Natural killer cell (primary cell): ENCODE measurements around the gene GSN. TPM values are rescaled to one million over a fixed set of nuclear protein-coding genes. Genes with fewer than 3 reads are reported as not detected.

ENCODE experiments used
- ATAC-seq, 3 donors: fragments of 150-1000 bp in 2 of 3; fragments of 200-7000 bp in 1 of 3; cut with Tn5 transposase; 1 replicate in 1 of 3; 2 replicates in 2 of 3; pipeline ENCODE4 v1.10.0; 2021; ENCODE audit warnings: mild to moderate bottlenecking in 2 of 3, moderate library complexity in 2 of 3
- DNase-seq, 2 donors: peaks; one replicate each; pipeline versions ENCODE4 v3.0.0 to v3.0.0-alpha.2; 2013 to 2021; ENCODE audit warnings: mixed read lengths in 1 of 2
- H3K27ac ChIP-seq: one replicate; pipeline ENCODE4 v1.5.1; 2013; ENCODE audit warnings: mild to moderate bottlenecking, low read length
- H3K27me3 ChIP-seq: one replicate; pipeline ENCODE4 v1.6.1; 2013; ENCODE audit warnings: low read length; ENCODE audit not compliant: control insufficient read depth, insufficient read depth
- H3K36me3 ChIP-seq: one replicate; pipeline ENCODE4 v1.6.1; 2013; ENCODE audit warnings: low read length; ENCODE audit not compliant: control insufficient read depth, insufficient read depth
- H3K4me1 ChIP-seq: one replicate; pipeline ENCODE4 v1.6.1; 2013; ENCODE audit warnings: low read length; ENCODE audit not compliant: control insufficient read depth, insufficient read depth
- H3K4me3 ChIP-seq: one replicate; pipeline ENCODE4 v1.5.1; 2013; ENCODE audit warnings: low read length
- H3K9me3 ChIP-seq: one replicate; pipeline ENCODE4 v1.6.1; 2013; ENCODE audit warnings: low read length; ENCODE audit not compliant: control insufficient read depth, insufficient read depth
- H3K27ac Mint-ChIP-seq, 2 donors: one replicate each; pipeline ENCODE4 v1.8.0; 2022; ENCODE audit warnings: mild to moderate bottlenecking in 2 of 2, mixed read lengths in 2 of 2, moderate library complexity in 1 of 2
- H3K27me3 Mint-ChIP-seq, 2 donors: one replicate each; pipeline ENCODE4 v1.8.0; 2022; ENCODE audit warnings: low read depth in 2 of 2, mixed read lengths in 2 of 2
- H3K36me3 Mint-ChIP-seq: one replicate; pipeline ENCODE4 v1.8.0; 2022; ENCODE audit warnings: mixed read lengths
- H3K4me1 Mint-ChIP-seq, 2 donors: one replicate each; pipeline ENCODE4 v1.8.0; 2022; ENCODE audit warnings: mixed read lengths in 2 of 2
- H3K4me3 Mint-ChIP-seq: one replicate; pipeline ENCODE4 v1.8.0; 2022; ENCODE audit warnings: mild to moderate bottlenecking, moderate library complexity, mixed read lengths
- H3K9me3 Mint-ChIP-seq, 2 donors: one replicate each; pipeline ENCODE4 v1.8.0; 2022; ENCODE audit warnings: mixed read lengths in 2 of 2
- WGBS: methylation state at CpG from one replicate; pipeline ENCODE4 v1.1.7; 2013; ENCODE audit warnings: missing lambda C conversion rate; ENCODE audit not compliant: insufficient coverage; 5-methylcytosine and 5-hydroxymethylcytosine counted together
- intact Hi-C: fragments of 100-400 bp; cut with micrococcal nuclease; formaldehyde crosslinking; loops from one replicate; pipeline ENCODE4 v1.14.2; 2022
- total RNA-seq, 4 donors: library from RNA; stranded (reverse); fragments of 120-200 nt in 1 of 4; gene quantifications; one replicate each; pipeline versions ENCODE4 v1.2.3 to v1.2.4, GENCODE V29; 2013 to 2022
- TF ChIP-seq, protein P1 (sequence below): fragments of 200-600 bp; IDR thresholded peaks from one replicate; pipeline ENCODE4 v1.8.0; 2022; ENCODE audit warnings: antibody characterized with exemption

Gene GSN
- total RNA-seq, 3 donors from 2014 or later (not counting 1 experiment from before 2014, with no cell fraction given): 92.9 to 103 (median 103) TPM

DNA sequence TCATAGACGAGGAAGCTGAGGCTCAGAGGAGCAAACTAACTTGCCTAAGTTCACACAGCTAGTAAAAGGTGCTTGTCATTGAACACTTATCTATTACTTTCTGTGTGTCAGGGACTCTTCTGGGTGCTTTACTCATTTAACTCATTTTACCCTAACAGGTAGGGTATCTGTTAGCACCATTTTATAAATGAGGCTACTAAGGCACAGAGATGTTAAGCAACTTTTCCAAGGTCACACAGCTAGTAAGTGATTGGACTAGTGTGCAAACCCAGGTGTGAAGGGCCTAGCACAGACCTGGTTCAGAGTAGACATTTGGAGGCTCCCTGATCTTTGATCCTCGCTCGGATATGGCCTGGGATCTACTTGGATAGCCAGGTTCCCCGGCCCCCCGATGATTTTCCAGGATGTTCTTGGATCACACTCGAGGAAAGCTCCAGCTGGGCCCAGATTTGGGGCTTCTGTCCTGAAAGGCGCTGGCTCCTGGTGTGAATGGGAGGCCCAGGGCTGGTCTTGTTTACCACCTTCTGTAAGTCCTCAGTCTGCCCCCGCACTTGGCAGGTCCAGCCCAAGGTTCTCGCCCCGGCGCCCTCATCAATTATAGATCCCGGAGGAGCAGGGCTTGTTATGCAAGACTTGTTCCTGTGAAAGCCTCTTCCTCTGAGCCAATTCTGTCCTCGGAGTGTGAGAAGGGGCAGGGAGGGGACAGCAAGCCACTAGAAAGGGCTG is 37.5 kb downstream of the GSN start:
- H3K36me3 ChIP-seq: peaks cover 36% of the 10 kb centered on the region
- WGBS: 95% methylated on average over 13 of the region's 13 CpGs
- intact Hi-C loops: no loop called here
- H3K4me1 ChIP-seq: peaks cover 6% of the 10 kb centered on the region
- H3K9me3 ChIP-seq: no peaks in the 10 kb centered on the region
- TF ChIP-seq, protein P1, sequence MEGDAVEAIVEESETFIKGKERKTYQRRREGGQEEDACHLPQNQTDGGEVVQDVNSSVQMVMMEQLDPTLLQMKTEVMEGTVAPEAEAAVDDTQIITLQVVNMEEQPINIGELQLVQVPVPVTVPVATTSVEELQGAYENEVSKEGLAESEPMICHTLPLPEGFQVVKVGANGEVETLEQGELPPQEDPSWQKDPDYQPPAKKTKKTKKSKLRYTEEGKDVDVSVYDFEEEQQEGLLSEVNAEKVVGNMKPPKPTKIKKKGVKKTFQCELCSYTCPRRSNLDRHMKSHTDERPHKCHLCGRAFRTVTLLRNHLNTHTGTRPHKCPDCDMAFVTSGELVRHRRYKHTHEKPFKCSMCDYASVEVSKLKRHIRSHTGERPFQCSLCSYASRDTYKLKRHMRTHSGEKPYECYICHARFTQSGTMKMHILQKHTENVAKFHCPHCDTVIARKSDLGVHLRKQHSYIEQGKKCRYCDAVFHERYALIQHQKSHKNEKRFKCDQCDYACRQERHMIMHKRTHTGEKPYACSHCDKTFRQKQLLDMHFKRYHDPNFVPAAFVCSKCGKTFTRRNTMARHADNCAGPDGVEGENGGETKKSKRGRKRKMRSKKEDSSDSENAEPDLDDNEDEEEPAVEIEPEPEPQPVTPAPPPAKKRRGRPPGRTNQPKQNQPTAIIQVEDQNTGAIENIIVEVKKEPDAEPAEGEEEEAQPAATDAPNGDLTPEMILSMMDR: no peak
- peaks cover 1 to 8% of the 10 kb centered on the region in 2 donors for H3K4me1 Mint-ChIP-seq
- no peak overlapping the region for H3K4me3 Mint-ChIP-seq
- no peaks in the 10 kb centered on the region for H3K27me3 Mint-ChIP-seq
- H3K36me3 Mint-ChIP-seq: peaks cover 9% of the 10 kb centered on the region
- no peaks in the 10 kb centered on the region for H3K9me3 Mint-ChIP-seq
- H3K27ac Mint-ChIP-seq: no peak overlapping the region
- H3K27ac ChIP-seq: no peak overlapping the region
- H3K4me3 ChIP-seq: no peak overlapping the region
- ATAC-seq (no peak), DNase-seq (no peak)
- H3K27me3 ChIP-seq: no peaks in the 10 kb centered on the region

DNA sequence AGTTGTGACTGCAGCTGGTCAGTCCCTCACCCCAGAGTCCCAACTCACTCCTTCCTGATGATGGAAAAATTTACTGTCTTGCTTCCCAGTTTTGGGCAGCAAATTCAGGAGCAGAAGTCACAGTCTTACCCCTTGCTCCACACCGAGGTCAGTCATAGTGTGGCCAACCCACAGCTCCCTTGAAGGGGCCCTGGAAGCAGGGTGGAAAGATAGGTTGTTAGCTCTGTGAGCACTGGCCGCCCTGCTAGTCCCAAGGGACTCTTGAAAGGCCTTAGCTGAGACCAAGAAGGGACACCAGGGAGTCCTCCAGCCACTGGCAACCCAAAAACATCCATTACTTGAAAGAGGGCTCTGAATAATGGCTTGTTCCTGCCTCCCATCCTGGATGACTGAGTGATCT is 40.0 kb downstream of the GSN start:
- no peak overlapping the region for H3K4me3 ChIP-seq
- H3K27me3 ChIP-seq: no peaks in the 10 kb centered on the region
- Mint-ChIP-seq H3K4me1 (peaks cover 0 to 4% of the 10 kb centered on the region in 2 donors), H3K36me3 (peaks cover 9% of the 10 kb centered on the region), H3K9me3 (no peaks in the 10 kb centered on the region), H3K27ac (peak overlapping the region in 1 of 2 donors; percentile 53), H3K4me3 (no peak overlapping the region), H3K27me3 (no peaks in the 10 kb centered on the region)
- WGBS: 80% methylated on average over 2 of the region's 2 CpGs
- TF ChIP-seq, protein P1: no peak
- ATAC-seq (no peak), DNase-seq (no peak)
- no peak overlapping the region for H3K27ac ChIP-seq
- H3K4me1 ChIP-seq: no peaks in the 10 kb centered on the region
- H3K36me3 ChIP-seq: peaks cover 52% of the 10 kb centered on the region
- H3K9me3 ChIP-seq: no peaks in the 10 kb centered on the region
- intact Hi-C loops: no loop called here

DNA sequence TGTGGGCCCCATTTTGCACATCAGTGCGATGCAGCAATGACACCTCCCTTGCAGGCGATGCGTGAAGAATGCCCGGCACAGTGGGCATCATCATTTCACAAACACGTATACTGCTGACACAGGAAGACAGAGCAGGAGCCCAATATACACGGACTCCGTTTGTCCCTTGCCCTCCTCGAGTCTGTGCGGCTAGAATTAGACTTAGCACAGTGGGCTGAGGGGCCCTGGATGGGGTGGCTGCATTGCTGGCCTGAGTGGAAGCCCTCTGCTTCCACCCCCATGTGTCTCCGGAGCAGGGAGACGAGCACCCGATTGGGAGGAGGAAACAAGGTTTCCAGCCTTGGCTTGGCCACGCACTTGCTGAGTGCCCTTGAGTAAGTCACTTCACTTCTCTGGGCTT is 40.8 kb downstream of the GSN start:
- H3K4me1 Mint-ChIP-seq: peaks cover 0 to 4% of the 10 kb centered on the region in 2 donors

More for the DNA sequence above, 40.8 kb downstream of the GSN start:
- Histone ChIP-seq H3K4me3 (no peak overlapping the region), H3K9me3 (no peaks in the 10 kb centered on the region), H3K4me1 (no peaks in the 10 kb centered on the region), H3K27me3 (no peaks in the 10 kb centered on the region), H3K27ac (no peak overlapping the region), H3K36me3 (peaks cover 51% of the 10 kb centered on the region)
- no peaks in the 10 kb centered on the region for H3K27me3 Mint-ChIP-seq
- intact Hi-C loops: no loop called here
- DNase-seq (no peak), ATAC-seq (no peak)
- peaks cover 10% of the 10 kb centered on the region for H3K36me3 Mint-ChIP-seq
- H3K27ac Mint-ChIP-seq: no peak overlapping the region
- WGBS: 96% methylated on average over 13 of the region's 13 CpGs
- no peaks in the 10 kb centered on the region for H3K9me3 Mint-ChIP-seq
- H3K4me3 Mint-ChIP-seq: no peak overlapping the region
- TF ChIP-seq, protein P1: no peak
